Activated CD4-positive, CD25-positive, alpha-beta regulatory T cell treated with anti-CD3 and anti-CD28 coated beads, Interleukin-2, amount 50 U/mL, for 72 hours (primary cell): ENCODE data around the gene EPHX1.
A peak's percentile ranks its signal among the peaks of the same experiment; 100 is the strongest.
"Not testable (repeated sequence)": the region's sequence is repeated elsewhere in the genome, so short reads cannot be mapped to it uniquely, and the experiment has no call there.

Source experiments
- DNase-seq: peaks from one replicate; pipeline ENCODE4 v3.0.0; 2021

Gene EPHX1

DNA sequence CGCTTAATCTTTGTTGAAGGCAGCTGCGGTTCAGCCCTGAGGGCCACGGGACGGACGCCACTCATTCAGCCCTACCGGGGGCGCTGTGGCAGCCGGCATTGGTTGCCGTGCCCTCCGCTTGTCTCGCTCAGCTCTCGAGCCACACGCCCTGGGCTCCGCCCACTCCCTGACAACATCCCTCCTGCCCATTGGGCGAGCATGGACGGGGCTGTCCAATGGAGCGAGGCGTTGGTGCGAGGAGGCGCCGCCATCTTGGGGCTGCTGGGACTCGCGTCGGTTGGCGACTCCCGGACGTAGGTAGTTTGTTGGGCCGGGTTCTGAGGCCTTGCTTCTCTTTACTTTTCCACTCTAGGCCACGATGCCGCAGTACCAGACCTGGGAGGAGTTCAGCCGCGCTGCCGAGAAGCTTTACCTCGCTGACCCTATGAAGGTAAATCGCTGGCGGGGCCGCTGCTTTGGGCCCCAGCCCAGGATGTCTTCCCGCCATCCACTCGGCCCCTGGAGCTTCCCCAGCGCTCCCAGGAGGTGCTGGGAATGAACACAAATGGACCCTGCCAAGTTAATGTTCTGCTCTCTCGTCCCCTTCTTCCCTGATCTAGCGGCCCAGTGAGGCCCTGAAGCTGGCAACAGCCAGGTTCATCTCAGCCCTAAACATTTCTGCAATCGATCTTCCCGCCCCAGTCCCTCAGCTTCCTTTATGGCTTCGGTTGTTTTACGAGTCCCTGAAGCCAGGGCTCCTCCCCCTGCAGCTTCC lies 32.2 kb upstream of the EPHX1 start, which contains the start of gene SRP9:
TSS of gene SRP9 (plus strand) at position 244 of the 754 bp plus-strand sequence. CDS start at position 359, 115 bp downstream.
- peak; percentile 97 for DNase-seq

GRCh38 chr1:225778337-225778669 lies 31.6 kb upstream of the EPHX1 start:
- DNase-seq, result no peak

DNA sequence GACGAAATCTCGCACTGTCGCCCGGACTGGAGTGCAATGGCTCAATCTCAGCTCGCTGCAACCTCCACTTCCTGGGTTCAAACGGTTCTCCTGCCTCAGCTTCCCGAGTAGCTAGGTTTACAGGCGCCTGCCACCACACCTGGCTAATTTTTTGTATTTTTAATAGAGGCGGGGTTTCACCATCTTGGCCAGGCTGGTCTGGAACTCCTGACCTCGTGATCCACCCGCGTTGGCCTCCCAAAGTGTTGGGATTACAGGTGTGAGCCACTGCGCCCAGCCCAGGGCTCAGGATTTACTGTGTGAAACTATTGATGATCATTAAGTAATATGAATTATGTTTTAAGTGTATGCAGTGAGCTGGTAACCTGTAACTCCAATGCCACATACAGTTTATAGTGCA lies 30.8 kb upstream of the EPHX1 start:
- not testable (repeated sequence) for DNase-seq

- DNase-seq, result no peak
Observed at GRCh38 chr1:225780134-225780533, 29.8 kb upstream of the EPHX1 start.

- DNase-seq, result no peak
Observed at GRCh38 chr1:225780630-225781029, 29.3 kb upstream of the EPHX1 start.

DNA sequence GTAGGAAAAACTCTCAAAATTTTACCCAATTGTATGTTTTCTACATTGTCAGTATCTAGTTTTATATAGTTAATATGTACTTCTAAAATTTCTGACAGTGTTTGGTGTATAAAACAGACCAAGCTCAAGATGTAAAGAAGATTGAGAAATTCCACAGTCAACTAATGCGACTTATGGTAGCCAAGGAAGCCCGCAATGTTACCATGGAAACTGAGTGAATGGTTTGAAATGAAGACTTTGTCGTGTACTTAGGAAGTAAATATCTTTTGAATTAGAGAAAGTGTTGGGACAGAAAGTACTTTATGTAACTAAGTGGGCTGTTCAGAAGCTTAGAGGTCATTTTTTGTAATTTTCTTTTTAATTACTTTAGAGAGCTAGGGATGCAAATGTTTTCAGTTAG lies 20.8 kb upstream of the EPHX1 start:
- not testable (repeated sequence) for DNase-seq

- DNase-seq, result no peak
Observed at GRCh38 chr1:225794954-225795353, 15.0 kb upstream of the EPHX1 start.

DNA sequence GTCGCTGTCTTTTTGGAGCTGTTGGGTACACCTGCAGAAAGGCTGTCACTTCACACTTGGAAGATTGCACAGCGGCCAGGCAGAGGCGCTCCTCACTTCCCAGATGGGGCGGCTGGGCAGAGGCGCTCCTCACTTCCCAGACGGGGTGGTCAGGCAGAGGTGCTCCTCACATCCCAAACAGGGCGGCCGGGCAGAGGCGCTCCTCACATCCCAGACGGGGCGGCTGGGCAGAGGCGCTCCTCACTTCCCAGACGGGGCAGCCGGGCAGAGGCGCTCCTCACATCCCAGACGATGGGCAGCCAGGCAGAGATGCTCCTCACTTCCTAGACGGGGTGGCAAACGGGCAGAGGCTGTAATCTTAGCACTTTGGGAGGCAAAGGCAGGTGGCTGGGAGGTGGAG lies 13.8 kb upstream of the EPHX1 start:
- not testable (repeated sequence) for DNase-seq

GRCh38 chr1:225801146-225801545 lies 8.8 kb upstream of the EPHX1 start:
- not testable (repeated sequence) for DNase-seq

DNA sequence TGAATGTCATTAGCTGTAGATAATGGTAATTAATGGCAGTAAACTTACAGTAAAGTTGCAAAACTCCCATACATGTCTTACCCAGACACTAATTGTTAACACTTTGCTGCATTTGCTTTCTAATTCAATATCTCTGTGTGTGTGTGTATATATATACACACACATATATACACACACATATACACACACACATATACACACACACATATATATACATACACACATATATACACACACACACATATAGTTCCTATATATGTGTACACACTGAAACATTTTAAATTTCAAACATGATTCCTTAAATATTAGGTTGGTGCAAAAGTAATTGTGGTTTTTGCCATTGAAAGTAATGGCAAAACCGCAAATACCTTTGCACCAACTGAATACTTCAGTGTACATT lies 3.7 kb upstream of the EPHX1 start:
- no peak for DNase-seq

- DNase-seq, result not testable (repeated sequence)
Observed at GRCh38 chr1:225806736-225807135, 3.2 kb upstream of the EPHX1 start.

- DNase-seq, result no peak
Observed at GRCh38 chr1:225808136-225808535, 1.8 kb upstream of the EPHX1 start.

- not testable (repeated sequence) for DNase-seq
Observed at GRCh38 chr1:225810579-225811538, 935 bp downstream of the EPHX1 start.

GRCh38 chr1:225811622-225812487 lies 1.9 kb downstream of the EPHX1 start:
- no peak for DNase-seq

- DNase-seq, result no peak
Observed at GRCh38 chr1:225812488-225813213, 2.7 kb downstream of the EPHX1 start.

GRCh38 chr1:225813214-225813964 lies 3.5 kb downstream of the EPHX1 start:
- DNase-seq, result no peak

DNA sequence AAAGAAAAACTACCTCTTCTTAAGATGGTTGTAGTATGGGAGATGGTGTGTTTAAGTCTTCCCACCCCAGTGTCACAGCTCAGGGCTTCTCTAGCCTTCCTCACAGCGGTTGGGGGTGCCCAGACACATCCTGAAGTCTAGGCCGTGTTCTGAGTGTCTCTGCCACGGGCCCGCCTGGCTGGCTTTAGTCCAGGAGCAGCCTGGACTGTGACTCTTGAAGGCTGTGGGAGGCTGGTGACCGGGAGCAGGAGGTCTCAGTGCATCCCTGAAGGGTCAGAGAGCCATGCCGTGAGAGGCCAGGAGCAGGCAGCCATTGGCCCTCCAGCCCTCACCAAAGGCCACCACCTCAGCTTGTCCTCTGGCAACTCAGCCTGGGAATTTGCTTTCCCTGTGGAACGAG lies 4.5 kb downstream of the EPHX1 start:
- no peak for DNase-seq

DNA sequence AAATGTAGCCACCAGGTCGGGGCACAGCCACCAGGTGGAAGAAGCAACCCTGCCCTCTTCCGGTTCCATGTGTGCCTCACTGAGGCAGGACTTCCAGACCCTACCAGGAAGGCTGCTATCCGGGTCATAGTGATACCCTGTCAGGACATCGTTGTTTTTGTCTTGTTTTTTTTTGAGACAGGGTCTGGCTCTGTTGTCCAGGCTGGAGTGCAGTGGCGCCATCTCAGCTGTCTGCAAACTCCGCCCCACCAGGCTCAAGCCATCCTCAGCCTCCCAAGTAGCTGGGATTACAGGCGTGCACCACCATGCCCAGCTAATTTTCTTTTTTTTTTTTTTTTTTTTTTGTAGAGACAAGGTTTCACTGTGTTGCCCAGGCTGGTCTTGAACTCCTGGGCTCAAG lies 5.2 kb downstream of the EPHX1 start:
- not testable (repeated sequence) for DNase-seq

GRCh38 chr1:225815526-225816178 lies 5.7 kb downstream of the EPHX1 start:
- DNase-seq, result no peak

- DNase-seq, result no peak
Observed at GRCh38 chr1:225816643-225817538, 7.0 kb downstream of the EPHX1 start.
